Measurements from ENCODE around the gene TUBGCP2. TPM values are rescaled to one million over a fixed set of nuclear protein-coding genes. Genes with fewer than 3 reads are reported as not detected.

The TUBGCP2 gene
- total RNA-seq, 1 experiment from 2014 or later = 92.2 TPM

- Mint-ChIP-seq H3K9me3 (ENCODE audit: unreplicated experiment) (no peaks in the 10 kb centered on the region), H3K27me3 (ENCODE audit: insufficient read depth, unreplicated experiment) (no peaks in the 10 kb centered on the region), H3K27ac (ENCODE audit: unreplicated experiment) (no peak overlapping the region), H3K36me3 (ENCODE audit: insufficient read depth, unreplicated experiment) (no peaks in the 10 kb centered on the region), H3K4me1 (ENCODE audit: low read depth, unreplicated experiment) (peaks cover 7% of the 10 kb centered on the region), H3K4me3 (ENCODE audit: unreplicated experiment) (no peak overlapping the region)
- POLR2A ChIA-PET = no interaction called here
- peak in 1 of 2 experiments; percentile 36 for TF ChIP-seq CTCF (IDR thresholded peaks at IDR 0.05; ENCODE audit: insufficient read depth in 1 of 2, low read depth in 1 of 2, low read length in 1 of 2, severe bottlenecking in 1 of 2, unreplicated experiment in 1 of 2)
- intact Hi-C loops (cut with micrococcal nuclease; ENCODE audit: unreplicated experiment) = loop anchor here (5.0 kb wide), 1 partner anchor 58 kb away; the partner anchor contains the start of genes TUBGCP2 and ZNF511
- BruUV-seq (replicated peaks) = no TSS peak
- CTCF ChIA-PET = no interaction called here
- Histone ChIP-seq H3K9me3 (no peaks in the 10 kb centered on the region), H3K36me3 (ENCODE audit: control insufficient read depth, insufficient read depth, low read length) (no peaks in the 10 kb centered on the region), H3K4me1 (peaks cover 31% of the 10 kb centered on the region), H3K4me3 (ENCODE audit: low read depth, low read length) (no peak overlapping the region), H3K27me3 (replicated peaks; ENCODE audit: control insufficient read depth, insufficient read depth, low read length) (no peaks in the 10 kb centered on the region)
- no peak for DNase-seq
These were observed 59.4 kb downstream of the TUBGCP2 start for GRCh38 chr10:133249094-133249780.

GRCh38 chr10:133248334-133248715 is 60.3 kb downstream of the TUBGCP2 start:
- H3K27me3 ChIP-seq (replicated peaks; ENCODE audit: control insufficient read depth, insufficient read depth, low read length) = no peaks in the 10 kb centered on the region
- H3K36me3 ChIP-seq (ENCODE audit: control insufficient read depth, insufficient read depth, low read length) = no peaks in the 10 kb centered on the region
- intact Hi-C loops (cut with micrococcal nuclease; ENCODE audit: unreplicated experiment) = loop anchor here (5.0 kb wide), 1 partner anchor 59 kb away; the partner anchor contains the start of genes TUBGCP2 and ZNF511
- no peaks in the 10 kb centered on the region for H3K9me3 ChIP-seq
- CTCF ChIA-PET = no interaction called here
- Mint-ChIP-seq H3K27ac (ENCODE audit: unreplicated experiment) (no peak overlapping the region), H3K27me3 (ENCODE audit: insufficient read depth, unreplicated experiment) (no peaks in the 10 kb centered on the region), H3K36me3 (ENCODE audit: insufficient read depth, unreplicated experiment) (no peaks in the 10 kb centered on the region), H3K4me3 (ENCODE audit: unreplicated experiment) (no peak overlapping the region), H3K4me1 (ENCODE audit: low read depth, unreplicated experiment) (peaks cover 7% of the 10 kb centered on the region), H3K9me3 (ENCODE audit: unreplicated experiment) (no peaks in the 10 kb centered on the region)
- no peak for TF ChIP-seq CTCF (IDR thresholded peaks at IDR 0.05; ENCODE audit: insufficient read depth in 1 of 2, low read depth in 1 of 2, low read length in 1 of 2, severe bottlenecking in 1 of 2, unreplicated experiment in 1 of 2)
- POLR2A ChIA-PET = no interaction called here
- no TSS peak for BruUV-seq (replicated peaks)
- peaks cover 31% of the 10 kb centered on the region for H3K4me1 ChIP-seq
- no peak for DNase-seq
- no peak overlapping the region for H3K4me3 ChIP-seq (ENCODE audit: low read depth, low read length)

DNA sequence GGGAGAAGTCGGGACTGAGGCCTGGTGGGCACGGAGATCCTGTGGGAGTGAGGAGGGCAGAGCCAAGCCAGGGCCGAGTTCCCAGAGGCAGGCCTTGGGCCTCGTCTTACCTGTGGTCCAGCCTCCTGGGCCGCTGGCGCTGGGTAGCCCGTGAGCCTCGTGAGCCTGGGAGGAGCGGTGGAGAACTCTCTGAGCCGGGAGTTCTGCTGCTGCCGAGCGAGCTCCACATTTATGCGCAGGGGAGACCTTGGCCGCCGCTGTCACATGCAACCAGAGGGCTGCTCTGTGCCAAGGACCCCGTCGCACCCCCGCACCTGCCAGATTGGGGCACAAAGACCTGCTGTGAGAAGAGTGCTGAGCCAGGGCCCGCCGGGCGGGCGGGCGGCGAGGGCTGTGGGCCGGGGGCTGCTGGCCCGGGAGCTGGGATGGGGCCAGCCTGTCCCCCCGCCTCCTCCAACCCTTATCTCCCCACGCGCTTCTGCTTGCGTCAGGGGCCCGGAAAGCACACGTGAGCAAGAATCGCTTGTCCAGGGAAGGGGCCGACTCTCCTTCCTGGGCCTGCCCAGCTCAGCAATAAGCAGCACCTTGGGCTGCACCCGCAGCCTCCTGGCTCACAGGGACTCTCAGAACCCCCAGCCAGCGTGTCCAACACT is 60.9 kb downstream of the TUBGCP2 start:
- H3K9me3 Mint-ChIP-seq (ENCODE audit: unreplicated experiment) = no peaks in the 10 kb centered on the region
- no peak overlapping the region for H3K4me3 Mint-ChIP-seq (ENCODE audit: unreplicated experiment)
- Histone ChIP-seq H3K36me3 (ENCODE audit: control insufficient read depth, insufficient read depth, low read length) (no peaks in the 10 kb centered on the region), H3K4me1 (peaks cover 31% of the 10 kb centered on the region), H3K27me3 (replicated peaks; ENCODE audit: control insufficient read depth, insufficient read depth, low read length) (no peaks in the 10 kb centered on the region), H3K4me3 (ENCODE audit: low read depth, low read length) (no peak overlapping the region), H3K9me3 (no peaks in the 10 kb centered on the region)
- no TSS peak for BruUV-seq (replicated peaks)
- no peak for TF ChIP-seq CTCF (IDR thresholded peaks at IDR 0.05; ENCODE audit: insufficient read depth in 1 of 2, low read depth in 1 of 2, low read length in 1 of 2, severe bottlenecking in 1 of 2, unreplicated experiment in 1 of 2)
- no peaks in the 10 kb centered on the region for H3K27me3 Mint-ChIP-seq (ENCODE audit: insufficient read depth, unreplicated experiment)
- ChIA-PET POLR2A (interaction anchor here (0.7 kb wide), 1 partner anchor 370 kb away, joined by 6 read pairs; no protein-coding TSS in a partner anchor), CTCF (interaction anchor here (1.1 to 3.0 kb wide), 5 partner anchors 9 to 104 kb away, joined by 3 to 37 read pairs (median 7); no protein-coding TSS in a partner anchor)
- no peaks in the 10 kb centered on the region for H3K36me3 Mint-ChIP-seq (ENCODE audit: insufficient read depth, unreplicated experiment)
- peaks cover 7% of the 10 kb centered on the region for H3K4me1 Mint-ChIP-seq (ENCODE audit: low read depth, unreplicated experiment)
- intact Hi-C loops (cut with micrococcal nuclease; ENCODE audit: unreplicated experiment) = loop anchor here (1.0 to 5.0 kb wide), 3 partner anchors 30 to 104 kb away; partner anchors contain the start of genes TUBGCP2 and ZNF511
- no peak overlapping the region for H3K27ac Mint-ChIP-seq (ENCODE audit: unreplicated experiment)
- DNase-seq = no peak
